Skeletal muscle tissue (tissue), 4 donors: Measurements from ENCODE around the gene VAV3. TPM values are rescaled to one million over a fixed set of nuclear protein-coding genes. Genes with fewer than 3 reads are reported as not detected.
"Not testable (repeated sequence)": the region's sequence is repeated elsewhere in the genome, so short reads cannot be mapped to it uniquely, and the experiment has no call there.

Experiments used
- H3K27ac ChIP-seq: one replicate; pipeline ENCODE4 v1.7.0; 2013; ENCODE audit warnings: mild to moderate bottlenecking, low read depth, low read length, inconsistent platforms
- H3K27me3 ChIP-seq, 3 donors: one replicate each; pipeline ENCODE4 v1.7.0; 2013; ENCODE audit warnings: low read length in 3 of 3; ENCODE audit not compliant: control insufficient read depth in 3 of 3, insufficient read depth in 3 of 3
- H3K36me3 ChIP-seq, 3 donors: one replicate each; pipeline ENCODE4 v1.7.0; 2013; ENCODE audit warnings: low read length in 3 of 3; ENCODE audit not compliant: control insufficient read depth in 3 of 3, insufficient read depth in 3 of 3
- H3K4me1 ChIP-seq, 3 donors: one replicate each; pipeline ENCODE4 v1.7.0; 2013; ENCODE audit warnings: low read length in 3 of 3, mild to moderate bottlenecking in 3 of 3; ENCODE audit not compliant: control insufficient read depth in 3 of 3, insufficient read depth in 3 of 3
- H3K4me3 ChIP-seq, 3 donors: one replicate each; pipeline ENCODE4 v1.7.0; 2013; ENCODE audit warnings: low read length in 3 of 3
- H3K9ac ChIP-seq, 3 donors: one replicate each; pipeline ENCODE4 v1.7.0; 2013; ENCODE audit warnings: low read length in 3 of 3, mild to moderate bottlenecking in 3 of 3, moderate library complexity in 2 of 3, low read depth in 1 of 3
- H3K9me3 ChIP-seq, 3 donors: one replicate each; pipeline ENCODE4 v1.7.0; 2013; ENCODE audit warnings: low read length in 3 of 3; ENCODE audit not compliant: control insufficient read depth in 3 of 3
- total RNA-seq: library from RNA; depleted of rRNA; stranded (reverse); fragments of >200 nt; gene quantifications from one replicate; pipeline ENCODE4 v1.2.3, GENCODE V29; 2014
- donor health status: Osteomylitis.

VAV3 gene
- total RNA-seq, result 11.0 TPM

GRCh38 chr1:107965110-107965991 is at the start of gene VAV3:
TSS of gene VAV3 (minus strand) at chr1:107965180. CDS start at chr1:107964869, 311 bp downstream.
- peak within 1 kb of the TSS; percentile 66 to 81 (median 72) for H3K4me3 ChIP-seq
- H3K9me3 ChIP-seq, result no peaks in the 10 kb centered on the region
- H3K9ac ChIP-seq, result peak within 1 kb of the TSS; percentile 53 to 59 (median 54)
- no peak within 1 kb of the TSS for H3K27ac ChIP-seq
- peaks cover 15 to 21% (median 18%) of the 10 kb centered on the region in 3 donors for H3K4me1 ChIP-seq
- peaks cover 5 to 27% (median 27%) of the 10 kb centered on the region in 3 donors for H3K27me3 ChIP-seq
- H3K36me3 ChIP-seq, result no peaks in the 10 kb centered on the region

- H3K9me3 ChIP-seq, result no peaks in the 10 kb centered on the region
- no peak overlapping the region for H3K27ac ChIP-seq
- H3K4me1 ChIP-seq, result no peaks in the 10 kb centered on the region
- no peak overlapping the region for H3K4me3 ChIP-seq
- H3K9ac ChIP-seq, result no peak overlapping the region
- no peaks in the 10 kb centered on the region for H3K36me3 ChIP-seq
- no peaks in the 10 kb centered on the region for H3K27me3 ChIP-seq
Measured at GRCh38 chr1:108012553-108012952, 47.6 kb upstream of the VAV3 start.

GRCh38 chr1:108011295-108011694 is 46.3 kb upstream of the VAV3 start:
- H3K4me1 ChIP-seq, result no peaks in the 10 kb centered on the region
- no peak overlapping the region for H3K9ac ChIP-seq
- H3K27me3 ChIP-seq, result no peaks in the 10 kb centered on the region
- no peaks in the 10 kb centered on the region for H3K36me3 ChIP-seq
- no peak overlapping the region for H3K27ac ChIP-seq
- no peaks in the 10 kb centered on the region for H3K9me3 ChIP-seq
- H3K4me3 ChIP-seq, result no peak overlapping the region

- no peak overlapping the region for H3K4me3 ChIP-seq
- H3K9me3 ChIP-seq, result no peaks in the 10 kb centered on the region
- H3K36me3 ChIP-seq, result no peaks in the 10 kb centered on the region
- no peak overlapping the region for H3K9ac ChIP-seq
- no peaks in the 10 kb centered on the region for H3K27me3 ChIP-seq
- no peak overlapping the region for H3K27ac ChIP-seq
- no peaks in the 10 kb centered on the region for H3K4me1 ChIP-seq
Measured at GRCh38 chr1:108010581-108010980, 45.6 kb upstream of the VAV3 start.

GRCh38 chr1:108009603-108010195 is 44.7 kb upstream of the VAV3 start:
- Histone ChIP-seq H3K27ac (no peak overlapping the region), H3K4me1 (no peaks in the 10 kb centered on the region), H3K27me3 (no peaks in the 10 kb centered on the region), H3K9me3 (no peaks in the 10 kb centered on the region), H3K36me3 (no peaks in the 10 kb centered on the region), H3K9ac (no peak overlapping the region), H3K4me3 (no peak overlapping the region)

GRCh38 chr1:108007531-108007930 is 42.6 kb upstream of the VAV3 start:
- Histone ChIP-seq H3K27ac (no peak overlapping the region), H3K9me3 (no peaks in the 10 kb centered on the region), H3K4me1 (no peaks in the 10 kb centered on the region), H3K9ac (no peak overlapping the region), H3K36me3 (no peaks in the 10 kb centered on the region), H3K27me3 (no peaks in the 10 kb centered on the region), H3K4me3 (no peak overlapping the region)

GRCh38 chr1:108007070-108007469 is 42.1 kb upstream of the VAV3 start:
- peak overlapping the region in 1 of 3 donors; percentile 12 for H3K9ac ChIP-seq
- H3K27me3 ChIP-seq, result no peaks in the 10 kb centered on the region
- H3K27ac ChIP-seq, result no peak overlapping the region
- H3K9me3 ChIP-seq, result no peaks in the 10 kb centered on the region
- H3K36me3 ChIP-seq, result no peaks in the 10 kb centered on the region
- H3K4me1 ChIP-seq, result no peaks in the 10 kb centered on the region
- no peak overlapping the region for H3K4me3 ChIP-seq

GRCh38 chr1:108004919-108005318 is 39.9 kb upstream of the VAV3 start:
- not testable (repeated sequence) for H3K9me3 ChIP-seq, H3K27me3 ChIP-seq, H3K4me1 ChIP-seq, H3K27ac ChIP-seq, H3K36me3 ChIP-seq, H3K9ac ChIP-seq, H3K4me3 ChIP-seq

- H3K4me3 ChIP-seq, result no peak overlapping the region
- H3K9ac ChIP-seq, result no peak overlapping the region
- H3K27ac ChIP-seq, result no peak overlapping the region
- H3K9me3 ChIP-seq, result no peaks in the 10 kb centered on the region
- H3K4me1 ChIP-seq, result peaks cover 0 to 3% (median 0%) of the 10 kb centered on the region in 3 donors
- no peaks in the 10 kb centered on the region for H3K36me3 ChIP-seq
- no peaks in the 10 kb centered on the region for H3K27me3 ChIP-seq
Measured at GRCh38 chr1:108000620-108001111, 35.7 kb upstream of the VAV3 start.

GRCh38 chr1:108000184-108000583 is 35.2 kb upstream of the VAV3 start:
- no peaks in the 10 kb centered on the region for H3K9me3 ChIP-seq
- H3K9ac ChIP-seq, result no peak overlapping the region
- no peak overlapping the region for H3K27ac ChIP-seq
- H3K36me3 ChIP-seq, result no peaks in the 10 kb centered on the region
- peaks cover 0 to 3% (median 0%) of the 10 kb centered on the region in 3 donors for H3K4me1 ChIP-seq
- no peak overlapping the region for H3K4me3 ChIP-seq
- no peaks in the 10 kb centered on the region for H3K27me3 ChIP-seq
